Activated CD8-positive, alpha-beta memory T cell treated with anti-CD3 and anti-CD28 coated beads for 36 hours (primary cell): ENCODE measurements around the gene CAT. TPM values are rescaled to one million over a fixed set of nuclear protein-coding genes. Genes with fewer than 3 reads are reported as not detected.

Experiments
- CTCF ChIA-PET: fragments of 350-600 bp; sonication (Branson Sonifier 250); formaldehyde crosslinking; loops from one replicate; lab custom pipeline; 2021; ENCODE audit warnings: antibody characterized with exemption; lab: Charles Lee
- POLR2A ChIA-PET: fragments of 350-600 bp; sonication (Branson Sonifier 250); formaldehyde crosslinking; loops from one replicate; lab custom pipeline; 2021; ENCODE audit warnings: antibody characterized with exemption; lab: Charles Lee
- total RNA-seq, 2 experiments: library from RNA; stranded (reverse); gene quantifications; one replicate each; pipeline ENCODE4 v1.2.3, GENCODE V29; 2021

The CAT gene
- total RNA-seq, 2 experiments from 2014 or later = 21.7 to 23.5 TPM

GRCh38 chr11:34449013-34449412 lies 10.3 kb downstream of the CAT start:
- ChIA-PET CTCF (interaction anchor here (1.2 kb wide), 1 partner anchor 461 kb away, joined by 3 read pairs; no protein-coding TSS in a partner anchor), POLR2A (interaction anchor here (0.7 kb wide), 1 partner anchor 674 kb away, joined by 3 read pairs; no protein-coding TSS in a partner anchor)

- ChIA-PET CTCF (no interaction called here), POLR2A (no interaction called here)
Measured at GRCh38 chr11:34451053-34451452, 12.3 kb downstream of the CAT start.

GRCh38 chr11:34454308-34455032 lies 15.7 kb downstream of the CAT start:
- ChIA-PET CTCF (no interaction called here), POLR2A (no interaction called here)

- POLR2A ChIA-PET = no interaction called here
- CTCF ChIA-PET = no interaction called here
Measured at GRCh38 chr11:34457607-34458006, 18.9 kb downstream of the CAT start.

GRCh38 chr11:34458525-34458924 lies 19.8 kb downstream of the CAT start:
- ChIA-PET CTCF (interaction anchor here (0.6 kb wide), 1 partner anchor 11 kb away, joined by 3 read pairs; no protein-coding TSS in a partner anchor), POLR2A (no interaction called here)

- ChIA-PET CTCF (no interaction called here), POLR2A (no interaction called here)
Measured at GRCh38 chr11:34459507-34460162, 20.9 kb downstream of the CAT start.

GRCh38 chr11:34460278-34460677 lies 21.5 kb downstream of the CAT start:
- CTCF ChIA-PET = no interaction called here
- POLR2A ChIA-PET = no interaction called here

GRCh38 chr11:34461215-34461614 lies 22.5 kb downstream of the CAT start:
- POLR2A ChIA-PET = no interaction called here
- CTCF ChIA-PET = no interaction called here

- POLR2A ChIA-PET = no interaction called here
- CTCF ChIA-PET = interaction anchor here (0.5 to 1.3 kb wide), 2 partner anchors 11 to 73 kb away, joined by 3 to 5 read pairs; no protein-coding TSS in a partner anchor
Measured at GRCh38 chr11:34464591-34465051, 25.9 kb downstream of the CAT start.

- CTCF ChIA-PET = interaction anchor here (2.8 kb wide), 1 partner anchor 293 kb away, joined by 10 read pairs; no protein-coding TSS in a partner anchor
- POLR2A ChIA-PET = no interaction called here
Measured at GRCh38 chr11:34466802-34467488, 28.2 kb downstream of the CAT start.

- ChIA-PET POLR2A (no interaction called here), CTCF (interaction anchor here (0.7 to 2.8 kb wide), 5 partner anchors 24 to 913 kb away, joined by 3 to 10 read pairs (median 3); no protein-coding TSS in a partner anchor)
Measured at GRCh38 chr11:34468209-34468841, 29.6 kb downstream of the CAT start.

- CTCF ChIA-PET = interaction anchor here (0.7 kb wide), 1 partner anchor 677 kb away, joined by 4 read pairs; no protein-coding TSS in a partner anchor
- POLR2A ChIA-PET = no interaction called here
Measured at GRCh38 chr11:34473603-34474169, 35.0 kb downstream of the CAT start.

GRCh38 chr11:34475656-34476055 lies 36.9 kb downstream of the CAT start:
- CTCF ChIA-PET = interaction anchor here (0.6 to 1.3 kb wide), 2 partner anchors 10 to 38 kb away, joined by 3 to 5 read pairs; no protein-coding TSS in a partner anchor
- POLR2A ChIA-PET = no interaction called here

GRCh38 chr11:34476849-34477248 lies 38.1 kb downstream of the CAT start:
- POLR2A ChIA-PET = no interaction called here
- CTCF ChIA-PET = no interaction called here

GRCh38 chr11:34478845-34479663 lies 40.3 kb downstream of the CAT start:
- ChIA-PET POLR2A (no interaction called here), CTCF (no interaction called here)

- CTCF ChIA-PET = no interaction called here
Measured at GRCh38 chr11:34480314-34480713, 41.6 kb downstream of the CAT start.

GRCh38 chr11:34481307-34481706 lies 42.6 kb downstream of the CAT start:
- CTCF ChIA-PET = interaction anchor here (0.5 kb wide), 1 partner anchor 95 kb away, joined by 3 read pairs; no protein-coding TSS in a partner anchor
- POLR2A ChIA-PET = no interaction called here

More at GRCh38 chr11:34480314-34480713, 41.6 kb downstream of the CAT start:
- POLR2A ChIA-PET = no interaction called here
